GM12878 (cell line): ENCODE measurements around the gene IL17A. TPM values are rescaled to one million over a fixed set of nuclear protein-coding genes. Genes with fewer than 3 reads are reported as not detected.

Experiments used
- ATAC-seq: fragments of 200-7000 bp; cut with Tn5 transposase; 3 replicates; pipeline ENCODE4 v1.9.1; 2020; ENCODE audit warnings: mild to moderate bottlenecking, moderate library complexity
- BruUV-seq: library from RNA; stranded (reverse); fragments of 400-500 nt; replicated peaks from 2 replicates; lab custom pipeline; 2021; lab: Mats Ljungman, UMichigan
- CTCF ChIA-PET: fragments of 300-600 bp; sonication (Branson Sonifier 250); formaldehyde crosslinking; extraction: SDS; loops from one replicate; lab custom pipeline; 2021; ENCODE audit warnings: inconsistent platforms; lab: Yijun Ruan, JAX
- POLR2A ChIA-PET: fragments of 350-600 bp; formaldehyde crosslinking; extraction: SDS; loops from one replicate; lab custom pipeline; 2021; ENCODE audit warnings: inconsistent platforms; lab: Charles Lee
- RAD21 ChIA-PET: fragments of 300-600 bp; sonication (Branson Sonifier 250); formaldehyde crosslinking; loops from one replicate; lab custom pipeline; 2023; ENCODE audit warnings: antibody characterized with exemption; ENCODE audit not compliant: unreplicated experiment; lab: Charles Lee
- SMC1A ChIA-PET: fragments of 300-600 bp; sonication (Branson Sonifier 250); formaldehyde crosslinking; loops from one replicate; lab custom pipeline; 2023; ENCODE audit not compliant: unreplicated experiment, uncharacterized antibody; lab: Charles Lee
- DNase-seq: peaks from one replicate; pipeline ENCODE4 v3.0.0-alpha.2; 2011; ENCODE audit warnings: low read depth, low spot score
- FAIRE-seq: peaks from 3 replicates; lab custom pipeline; 2011; peaks lifted over from hg19 to GRCh38; lab: Jason Lieb, UNC
- H2AFZ ChIP-seq: 2 replicates; pipeline ENCODE4 v1.6.0; 2011; ENCODE audit warnings: low read depth, low read length, control low read depth; ENCODE audit not compliant: control insufficient read depth
- H3K27ac ChIP-seq: 2 replicates; pipeline ENCODE4 v1.5.1; 2011; ENCODE audit warnings: control low read depth; ENCODE audit not compliant: control insufficient read depth, insufficient read depth
- H3K27me3 ChIP-seq, 2 experiments: replicated peaks in 1 of 2; 2 replicates each; pipeline versions ENCODE4 v1.6.0 to v1.6.1; 2011; ENCODE audit warnings: low read length in 1 of 2; ENCODE audit not compliant: control insufficient read depth in 2 of 2, insufficient read depth in 2 of 2
- H3K36me3 ChIP-seq, 2 experiments: 2 replicates each; pipeline ENCODE4 v1.5.1; 2011; ENCODE audit warnings: low read length in 1 of 2; ENCODE audit not compliant: control insufficient read depth in 2 of 2, insufficient read depth in 2 of 2
- H3K4me1 ChIP-seq: 2 replicates; pipeline ENCODE4 v1.6.1; 2011; ENCODE audit warnings: mild to moderate bottlenecking, low read length, moderate library complexity, mixed read lengths; ENCODE audit not compliant: control insufficient read depth, insufficient read depth
- H3K4me2 ChIP-seq: 2 replicates; pipeline ENCODE4 v1.6.0; 2011; ENCODE audit warnings: control low read depth; ENCODE audit not compliant: control insufficient read depth, insufficient read depth
- H3K4me3 ChIP-seq: fragments of 200-600 bp; sonication (generic); 2 replicates; pipeline ENCODE4 v1.5.1; 2016
- H3K79me2 ChIP-seq: 2 replicates; pipeline ENCODE4 v1.6.0; 2011; ENCODE audit warnings: low read length; ENCODE audit not compliant: control insufficient read depth, insufficient read depth
- H3K9ac ChIP-seq: 2 replicates; pipeline ENCODE4 v1.8.0; 2011; ENCODE audit warnings: low read length, control low read depth, mixed read lengths; ENCODE audit not compliant: control insufficient read depth, insufficient read depth
- H3K9me3 ChIP-seq: replicated peaks from 3 replicates; pipeline ENCODE4 v1.5.1; 2011; ENCODE audit warnings: mild to moderate bottlenecking, low read length; ENCODE audit not compliant: control insufficient read depth, insufficient read depth
- H4K20me1 ChIP-seq: 2 replicates; pipeline ENCODE4 v1.6.0; 2011; ENCODE audit not compliant: control insufficient read depth, insufficient read depth
- ASH2L ChIP-seq: fragments of 300-600, 200-600 bp; sonication (generic); IDR thresholded peaks from 2 replicates; pipeline ENCODE4 v1.6.1; 2017; ENCODE audit warnings: low read depth, mild to moderate bottlenecking, borderline replicate concordance
- CHD4 ChIP-seq: fragments of 200-600 bp; sonication (generic); IDR thresholded peaks from 2 replicates; pipeline ENCODE4 v1.6.1; 2016; ENCODE audit warnings: mild to moderate bottlenecking
- EED ChIP-seq: sonication (generic); IDR thresholded peaks from 2 replicates; pipeline ENCODE4 v1.6.1; 2016; ENCODE audit warnings: antibody characterized with exemption, low read depth
- IKZF2 ChIP-seq, 2 experiments: fragments of 450-650 bp; IDR thresholded peaks; 2 replicates each; pipeline ENCODE4 v1.6.1; 2017; ENCODE audit warnings: mild to moderate bottlenecking in 2 of 2, moderate library complexity in 2 of 2
- MTA3 ChIP-seq: IDR thresholded peaks from 2 replicates; pipeline ENCODE4 v1.6.1; 2012; ENCODE audit warnings: low read length, inconsistent platforms, borderline replicate concordance
- NFIC ChIP-seq: IDR thresholded peaks from 2 replicates; pipeline ENCODE4 v1.6.1; 2012; ENCODE audit warnings: low read depth, mild to moderate bottlenecking, inconsistent platforms, low read length, moderate library complexity
- NFYB ChIP-seq: IDR thresholded peaks from 2 replicates; pipeline ENCODE4 v1.6.1; 2011; ENCODE audit warnings: low read depth, mild to moderate bottlenecking, low read length, improper control_type of control experiment, moderate library complexity; ENCODE audit not compliant: insufficient read depth
- NR2F1 ChIP-seq: fragments of 450-650 bp; conservative IDR thresholded peaks from 2 replicates; pipeline ENCODE4 v1.6.1; 2017; ENCODE audit warnings: mild to moderate bottlenecking
- NRF1 ChIP-seq: conservative IDR thresholded peaks from 2 replicates; pipeline ENCODE4 v1.6.1; 2011; ENCODE audit warnings: mild to moderate bottlenecking, low read depth, low read length, improper control_type of control experiment
- PML ChIP-seq: IDR thresholded peaks from 2 replicates; pipeline ENCODE4 v1.6.1; 2012; ENCODE audit warnings: low read length, inconsistent platforms
- TAF1 ChIP-seq: IDR thresholded peaks from 2 replicates; pipeline ENCODE4 v1.6.1; 2011; ENCODE audit warnings: mild to moderate bottlenecking, low read depth, low read length, borderline replicate concordance
- TBL1XR1 ChIP-seq: IDR thresholded peaks from 2 replicates; pipeline ENCODE4 v1.6.1; 2012; ENCODE audit warnings: low read depth, low read length, improper control_type of control experiment
- WRNIP1 ChIP-seq: IDR thresholded peaks from 2 replicates; pipeline ENCODE4 v1.6.1; 2011; ENCODE audit warnings: low read depth, low read length, improper control_type of control experiment, borderline replicate concordance
- ZNF207 ChIP-seq: fragments of 450-650 bp; IDR thresholded peaks from 2 replicates; pipeline ENCODE4 v1.6.1; 2014; ENCODE audit warnings: antibody characterized with exemption, mild to moderate bottlenecking, borderline replicate concordance
- WGBS: methylation state at CpG from one replicate; pipeline ENCODE4 v1.1.6; 2016; ENCODE audit warnings: low lambda C conversion rate; ENCODE audit not compliant: insufficient replicate concordance, insufficient coverage; ENCODE audit errors: missing lambda C conversion rate; 5-methylcytosine and 5-hydroxymethylcytosine counted together
- in situ Hi-C: fragments of 300-500 bp; cut with MboI; formaldehyde crosslinking; loops from 9 replicates; pipeline ENCODE4 v1.14.3; 2018; ENCODE audit warnings: mixed read lengths
- intact Hi-C: fragments of 100-400 bp; cut with micrococcal nuclease; formaldehyde crosslinking; loops from one replicate; pipeline ENCODE4 v1.14.2; 2022; ENCODE audit not compliant: unreplicated experiment
- polyA plus RNA-seq, 11 experiments: library from polyadenylated mRNA; depleted of rRNA in 4 of 11; unstranded in 6 of 11; stranded (reverse) in 5 of 11; fragments of >200 nt; fragmentation: Nextera tagmentation in 4 of 11; fragmentation: Illumina TruSeq in 1 of 11; extraction: Ambion mirVana in 4 of 11; extraction: Trizol in 1 of 11; gene quantifications; 1 replicate in 1 of 11; 2 replicates in 10 of 11; pipeline versions ENCODE4 v1.2.1 to v1.2.3, GENCODE V29; 2011 to 2016; ENCODE audit warnings: inconsistent platforms in 2 of 11, missing spikeins in 2 of 11, low read depth in 1 of 11
- total RNA-seq, 4 experiments: library from RNA; depleted of rRNA in 3 of 4; stranded (reverse); fragments of >200 nt in 3 of 4; fragmentation: Illumina TruSeq in 1 of 4; extraction: Trizol in 1 of 4; gene quantifications; 2 replicates each; pipeline versions ENCODE4 v1.2.1 to v1.2.3, GENCODE V29; 2013 to 2021
- TF ChIP-seq, protein P1 (sequence below): fragments of 450-650 bp; IDR thresholded peaks from 2 replicates; pipeline ENCODE4 v1.6.1; 2018; ENCODE audit warnings: mild to moderate bottlenecking, low read depth, moderate library complexity; ENCODE audit not compliant: partially characterized antibody

IL17A gene
- total and polyA plus RNA-seq, 10 of the 15 experiments (the other 5 are each of a cell fraction or from before 2014, with no cell fraction given), result not detected

DNA sequence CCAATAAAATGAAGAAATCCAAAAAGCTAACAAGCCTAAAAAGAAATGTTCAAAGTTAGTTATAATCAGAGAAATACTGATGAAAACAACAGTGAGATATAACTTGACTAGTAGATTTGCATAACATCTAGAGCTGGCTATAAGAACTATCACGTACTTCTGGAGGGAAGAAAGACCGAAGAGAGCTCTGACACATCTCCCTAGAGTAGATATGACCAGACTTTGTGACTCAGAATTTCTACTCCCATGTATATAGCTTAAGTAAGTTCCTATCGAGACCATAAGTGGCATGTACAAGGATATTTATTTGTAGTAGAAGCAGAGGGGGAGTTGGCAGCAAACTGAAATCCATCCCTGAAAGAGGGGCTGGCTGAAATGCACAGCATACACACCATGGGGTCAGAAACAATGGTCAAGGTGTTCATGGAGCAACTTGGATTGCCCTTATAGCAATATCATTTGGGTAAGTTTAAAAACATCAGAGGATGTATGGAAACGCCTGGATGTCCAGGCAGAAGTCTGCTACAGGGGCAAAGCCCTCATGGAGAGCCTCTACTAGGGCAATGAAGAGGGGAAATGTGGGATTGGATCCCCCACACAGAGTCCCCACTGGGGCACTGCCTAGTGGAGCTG, 25.6 kb upstream of the IL17A start:
- no peaks in the 10 kb centered on the region for H3K79me2 ChIP-seq
- H3K36me3 ChIP-seq, result no peaks in the 10 kb centered on the region
- no peak overlapping the region for H3K4me2 ChIP-seq
- FAIRE-seq, result no peak
- H3K9me3 ChIP-seq, result peaks cover 12% of the 10 kb centered on the region; the same call in 2 of the 3 replicates
- H3K4me1 ChIP-seq, result peaks cover 28% of the 10 kb centered on the region
- WGBS, result 44% methylated on average over 4 of the region's 4 CpGs
- H3K27me3 ChIP-seq, result no peaks in the 10 kb centered on the region
- TF ChIP-seq NFIC (no peak), EED (no peak), CHD4 (no peak), NRF1 (no peak), WRNIP1 (no peak), ZNF207 (no peak), NR2F1 (no peak), PML (no peak), ASH2L (no peak), TBL1XR1 (no peak), NFYB (no peak), IKZF2 (IDR thresholded peaks at IDR 0.05) (no peak), TAF1 (no peak), MTA3 (no peak)
- TF ChIP-seq, protein P1, sequence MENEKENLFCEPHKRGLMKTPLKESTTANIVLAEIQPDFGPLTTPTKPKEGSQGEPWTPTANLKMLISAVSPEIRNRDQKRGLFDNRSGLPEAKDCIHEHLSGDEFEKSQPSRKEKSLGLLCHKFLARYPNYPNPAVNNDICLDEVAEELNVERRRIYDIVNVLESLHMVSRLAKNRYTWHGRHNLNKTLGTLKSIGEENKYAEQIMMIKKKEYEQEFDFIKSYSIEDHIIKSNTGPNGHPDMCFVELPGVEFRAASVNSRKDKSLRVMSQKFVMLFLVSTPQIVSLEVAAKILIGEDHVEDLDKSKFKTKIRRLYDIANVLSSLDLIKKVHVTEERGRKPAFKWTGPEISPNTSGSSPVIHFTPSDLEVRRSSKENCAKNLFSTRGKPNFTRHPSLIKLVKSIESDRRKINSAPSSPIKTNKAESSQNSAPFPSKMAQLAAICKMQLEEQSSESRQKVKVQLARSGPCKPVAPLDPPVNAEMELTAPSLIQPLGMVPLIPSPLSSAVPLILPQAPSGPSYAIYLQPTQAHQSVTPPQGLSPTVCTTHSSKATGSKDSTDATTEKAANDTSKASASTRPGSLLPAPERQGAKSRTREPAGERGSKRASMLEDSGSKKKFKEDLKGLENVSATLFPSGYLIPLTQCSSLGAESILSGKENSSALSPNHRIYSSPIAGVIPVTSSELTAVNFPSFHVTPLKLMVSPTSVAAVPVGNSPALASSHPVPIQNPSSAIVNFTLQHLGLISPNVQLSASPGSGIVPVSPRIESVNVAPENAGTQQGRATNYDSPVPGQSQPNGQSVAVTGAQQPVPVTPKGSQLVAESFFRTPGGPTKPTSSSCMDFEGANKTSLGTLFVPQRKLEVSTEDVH, result no peak
- no peak for ATAC-seq
- in situ Hi-C loops (loop anchor here (5.0 to 10.0 kb wide), 4 partner anchors 72 to 504 kb away; no protein-coding TSS in a partner anchor), intact Hi-C loops (loop anchor here (5.0 kb wide), 1 partner anchor 502 kb away; no protein-coding TSS in a partner anchor)
- H3K4me3 ChIP-seq, result no peak overlapping the region
- ChIA-PET RAD21 (interaction anchor here (1.1 to 1.4 kb wide), 2 partner anchors 103 to 125 kb away, joined by 3 to 4 read pairs; no protein-coding TSS in a partner anchor), POLR2A (no interaction called here), SMC1A (interaction anchor here (0.7 to 7.1 kb wide), 3 partner anchors 73 to 103 kb away, joined by 3 to 91 read pairs (median 3); no protein-coding TSS in a partner anchor), CTCF (interaction anchor here (0.9 to 6.1 kb wide), 5 partner anchors 37 to 102 kb away, joined by 4 to 129 read pairs (median 22); no protein-coding TSS in a partner anchor)
- no peaks in the 10 kb centered on the region for H4K20me1 ChIP-seq
- no TSS peak for BruUV-seq
- no peak overlapping the region for H3K9ac ChIP-seq
- no peak overlapping the region for H3K27ac ChIP-seq
- no peak overlapping the region for H2AFZ ChIP-seq
- DNase-seq, result no peak
